Measurements from ENCODE around the gene PPP1R12C.

Gene PPP1R12C

GRCh38 chr19:55046975-55047622 lies 70.3 kb downstream of the PPP1R12C start:
- H3K4me3 ChIP-seq (replicated peaks; ENCODE audit: low read depth, low read length): no peak overlapping the region
- DNase-seq (ENCODE audit: extremely low read depth, low read depth): no peak
- no peak for TF ChIP-seq CTCF (IDR thresholded peaks at IDR 0.05; ENCODE audit: low read depth, low read length, missing control alignments)

- DNase-seq (ENCODE audit: extremely low read depth, low read depth): no peak
- no peak overlapping the region for H3K4me3 ChIP-seq (replicated peaks; ENCODE audit: low read depth, low read length)
- TF ChIP-seq CTCF (IDR thresholded peaks at IDR 0.05; ENCODE audit: low read depth, low read length, missing control alignments): no peak
Observed at GRCh38 chr19:55044771-55045716, 72.4 kb downstream of the PPP1R12C start.

GRCh38 chr19:55044286-55044685 lies 73.2 kb downstream of the PPP1R12C start:
- DNase-seq (ENCODE audit: extremely low read depth, low read depth): no peak
- no peak for TF ChIP-seq CTCF (IDR thresholded peaks at IDR 0.05; ENCODE audit: low read depth, low read length, missing control alignments)
- H3K4me3 ChIP-seq (replicated peaks; ENCODE audit: low read depth, low read length): no peak overlapping the region

- H3K4me3 ChIP-seq (replicated peaks; ENCODE audit: low read depth, low read length): no peak overlapping the region
- no peak for DNase-seq (ENCODE audit: extremely low read depth, low read depth)
- no peak for TF ChIP-seq CTCF (IDR thresholded peaks at IDR 0.05; ENCODE audit: low read depth, low read length, missing control alignments)
Observed at GRCh38 chr19:55042688-55043087, 74.7 kb downstream of the PPP1R12C start.

- no peak for DNase-seq (ENCODE audit: extremely low read depth, low read depth)
- no peak overlapping the region for H3K4me3 ChIP-seq (replicated peaks; ENCODE audit: low read depth, low read length)
- TF ChIP-seq CTCF (IDR thresholded peaks at IDR 0.05; ENCODE audit: low read depth, low read length, missing control alignments): no peak
Observed at GRCh38 chr19:55042344-55042678, 75.1 kb downstream of the PPP1R12C start.

- no peak overlapping the region for H3K4me3 ChIP-seq (replicated peaks; ENCODE audit: low read depth, low read length)
- TF ChIP-seq CTCF (IDR thresholded peaks at IDR 0.05; ENCODE audit: low read depth, low read length, missing control alignments): no peak
- no peak for DNase-seq (ENCODE audit: extremely low read depth, low read depth)
Observed at GRCh38 chr19:55041627-55042343, 75.7 kb downstream of the PPP1R12C start.
